Panc1 (cell line): Measurements from ENCODE around the gene PRR35. TPM values are rescaled to one million over a fixed set of nuclear protein-coding genes. Genes with fewer than 3 reads are reported as not detected.
A peak's percentile ranks its signal among the peaks of the same experiment; 100 is the strongest.

ENCODE experiments used
- ATAC-seq: fragments of 200-7000 bp; cut with Tn5 transposase; 2 replicates; pipeline ENCODE4 v1.9.1; 2020; ENCODE audit warnings: mild to moderate bottlenecking, moderate library complexity
- Bru-seq: library from RNA; stranded (reverse); fragments of 400-500 nt; gene quantifications from one replicate; lab custom pipeline; 2021; lab: Mats Ljungman, UMichigan
- BruChase-seq, 2 experiments: library from RNA; stranded (reverse); fragments of 400-500 nt; gene quantifications; one replicate each; lab custom pipeline; 2021; lab: Mats Ljungman, UMichigan
- BruUV-seq: library from RNA; stranded (reverse); fragments of 400-500 nt; replicated peaks from 2 replicates; lab custom pipeline; 2021; lab: Mats Ljungman, UMichigan
- CTCF ChIA-PET: fragments of 300-600 bp; sonication (Branson Sonifier 250); formaldehyde crosslinking; loops from one replicate; lab custom pipeline; 2022; ENCODE audit warnings: antibody characterized with exemption; lab: Charles Lee
- POLR2A ChIA-PET: fragments of 300-600 bp; sonication (Branson Sonifier 250); formaldehyde crosslinking; loops from one replicate; lab custom pipeline; 2022; ENCODE audit warnings: antibody characterized with exemption; lab: Charles Lee
- DNase-seq: peaks from one replicate; pipeline ENCODE4 v3.0.0-alpha.2; 2010; ENCODE audit warnings: low read depth, low spot score
- H3K27ac ChIP-seq: 2 replicates; pipeline ENCODE4 v1.5.1; 2011; ENCODE audit warnings: mild to moderate bottlenecking, low read length, inconsistent platforms
- H3K27me3 ChIP-seq: fragments of 200-500 bp; sonication (Bioruptor generic); 2 replicates; pipeline ENCODE4 v1.6.0; 2014; ENCODE audit warnings: low read length, inconsistent platforms; ENCODE audit not compliant: control insufficient read depth, insufficient read depth
- H3K36me3 ChIP-seq: fragments of 200-500 bp; sonication (Bioruptor generic); 2 replicates; pipeline ENCODE4 v1.5.1; 2014; ENCODE audit warnings: inconsistent platforms, mild to moderate bottlenecking, low read length, moderate library complexity; ENCODE audit not compliant: control insufficient read depth, insufficient read depth
- H3K4me1 ChIP-seq: 2 replicates; pipeline ENCODE4 v1.5.1; 2011; ENCODE audit warnings: inconsistent platforms, mild to moderate bottlenecking, low read length, moderate library complexity; ENCODE audit not compliant: control insufficient read depth, insufficient read depth
- H3K4me3 ChIP-seq, 2 experiments: 2 replicates each; pipeline ENCODE4 v1.5.1; 2011 to 2012; ENCODE audit warnings: low read depth in 2 of 2, low read length in 2 of 2, mild to moderate bottlenecking in 2 of 2, inconsistent platforms in 1 of 2, moderate library complexity in 1 of 2
- H3K9me3 ChIP-seq: fragments of 200-500 bp; sonication (Bioruptor generic); 2 replicates; pipeline ENCODE4 v1.5.1; 2014; ENCODE audit warnings: low read depth, mild to moderate bottlenecking, inconsistent platforms, low read length, moderate library complexity; ENCODE audit not compliant: control insufficient read depth, insufficient read depth
- POLR2AphosphoS5 ChIP-seq: IDR thresholded peaks from 2 replicates; pipeline ENCODE4 v1.6.1; 2012; ENCODE audit warnings: mild to moderate bottlenecking, low read depth, low read length, moderate library complexity
- SIN3A ChIP-seq: IDR thresholded peaks from 2 replicates; pipeline ENCODE4 v1.6.1; 2012; ENCODE audit warnings: low read depth, mild to moderate bottlenecking, low read length, moderate library complexity, borderline replicate concordance; ENCODE audit not compliant: insufficient read depth
- TCF7L2 ChIP-seq: IDR thresholded peaks from 2 replicates; pipeline ENCODE4 v1.6.1; 2011; ENCODE audit warnings: mild to moderate bottlenecking, low read depth, low read length, inconsistent platforms
- in situ Hi-C: cut with HindIII; loops from 2 replicates; pipeline ENCODE4 v1.10.0; 2016; ENCODE audit warnings: low sequenced_read_pairs, low pct_unique_long_range_greater_than_20kb
- intact Hi-C: fragments of 100-400 bp; cut with micrococcal nuclease; formaldehyde crosslinking; loops from one replicate; pipeline ENCODE4 v1.10.0; 2022; ENCODE audit not compliant: unreplicated experiment
- long read RNA-seq: library from polyadenylated mRNA; unstranded; transcript quantifications from one replicate; pipeline ENCODE4 v2.0.0, GENCODE V29; 2021; ENCODE audit not compliant: unreplicated experiment
- polyA plus RNA-seq: library from polyadenylated mRNA; unstranded; fragments of >200 nt; gene quantifications from one replicate; pipeline ENCODE4 v1.2.1, GENCODE V29; 2012; ENCODE audit warnings: missing spikeins; ENCODE audit not compliant: insufficient read length
- total RNA-seq: library from RNA; stranded (reverse); gene quantifications from one replicate; pipeline ENCODE4 v1.2.1, GENCODE V29; 2021; ENCODE audit not compliant: unreplicated experiment
- TF ChIP-seq, protein P1 (sequence below), 2 experiments: IDR thresholded peaks; 2 replicates each; pipeline ENCODE4 v1.6.1; 2011 to 2012; ENCODE audit warnings: low read depth in 2 of 2, control low read depth in 1 of 2, low read length in 1 of 2, mild to moderate bottlenecking in 1 of 2, moderate library complexity in 1 of 2; ENCODE audit not compliant: insufficient read depth in 1 of 2
- TF ChIP-seq, protein P2 (sequence below): fragments of 450-650 bp; IDR thresholded peaks from 2 replicates; pipeline ENCODE4 v1.5.1; 2017; ENCODE audit warnings: mild to moderate bottlenecking

The PRR35 gene
- total RNA-seq (2.2 TPM), Bru-seq, nascent RNA (percentile 23 among the genes with signal in this experiment), BruChase-seq, experiment 1, labeled RNA remaining after a 2-hour chase (percentile 24 among the genes with signal in this experiment), BruChase-seq, experiment 2, labeled RNA remaining after a 6-hour chase (percentile 29 among the genes with signal in this experiment)
- polyA plus RNA-seq = 3.9 TPM
- long read RNA-seq, partial matches to known transcripts = 5 of 6 reads
- long read RNA-seq, other reads (novel, unspliced or antisense) = 0 of 6 reads

- CTCF ChIA-PET = no interaction called here
- ATAC-seq (no peak), DNase-seq (no peak)
- BruUV-seq = no TSS peak
- Histone ChIP-seq H3K4me3 (peak within 1 kb of the TSS; percentile 18 to 25; a peak in 3 of 4 replicates), H3K36me3 (no peaks in the 10 kb centered on the region), H3K9me3 (no peaks in the 10 kb centered on the region), H3K4me1 (peaks cover 36% of the 10 kb centered on the region), H3K27me3 (no peaks in the 10 kb centered on the region), H3K27ac (no peak within 1 kb of the TSS)
- POLR2A ChIA-PET = no interaction called here
- intact Hi-C loops = no loop called here
- TF ChIP-seq SIN3A = no peak
- TF ChIP-seq, protein P1, sequence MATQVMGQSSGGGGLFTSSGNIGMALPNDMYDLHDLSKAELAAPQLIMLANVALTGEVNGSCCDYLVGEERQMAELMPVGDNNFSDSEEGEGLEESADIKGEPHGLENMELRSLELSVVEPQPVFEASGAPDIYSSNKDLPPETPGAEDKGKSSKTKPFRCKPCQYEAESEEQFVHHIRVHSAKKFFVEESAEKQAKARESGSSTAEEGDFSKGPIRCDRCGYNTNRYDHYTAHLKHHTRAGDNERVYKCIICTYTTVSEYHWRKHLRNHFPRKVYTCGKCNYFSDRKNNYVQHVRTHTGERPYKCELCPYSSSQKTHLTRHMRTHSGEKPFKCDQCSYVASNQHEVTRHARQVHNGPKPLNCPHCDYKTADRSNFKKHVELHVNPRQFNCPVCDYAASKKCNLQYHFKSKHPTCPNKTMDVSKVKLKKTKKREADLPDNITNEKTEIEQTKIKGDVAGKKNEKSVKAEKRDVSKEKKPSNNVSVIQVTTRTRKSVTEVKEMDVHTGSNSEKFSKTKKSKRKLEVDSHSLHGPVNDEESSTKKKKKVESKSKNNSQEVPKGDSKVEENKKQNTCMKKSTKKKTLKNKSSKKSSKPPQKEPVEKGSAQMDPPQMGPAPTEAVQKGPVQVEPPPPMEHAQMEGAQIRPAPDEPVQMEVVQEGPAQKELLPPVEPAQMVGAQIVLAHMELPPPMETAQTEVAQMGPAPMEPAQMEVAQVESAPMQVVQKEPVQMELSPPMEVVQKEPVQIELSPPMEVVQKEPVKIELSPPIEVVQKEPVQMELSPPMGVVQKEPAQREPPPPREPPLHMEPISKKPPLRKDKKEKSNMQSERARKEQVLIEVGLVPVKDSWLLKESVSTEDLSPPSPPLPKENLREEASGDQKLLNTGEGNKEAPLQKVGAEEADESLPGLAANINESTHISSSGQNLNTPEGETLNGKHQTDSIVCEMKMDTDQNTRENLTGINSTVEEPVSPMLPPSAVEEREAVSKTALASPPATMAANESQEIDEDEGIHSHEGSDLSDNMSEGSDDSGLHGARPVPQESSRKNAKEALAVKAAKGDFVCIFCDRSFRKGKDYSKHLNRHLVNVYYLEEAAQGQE (IDR thresholded peaks at IDR 0.05; ENCODE audit: insufficient read depth in 1 of 2, low read depth in 2 of 2, low read length in 1 of 2) = no peak
- TF ChIP-seq, protein P2, sequence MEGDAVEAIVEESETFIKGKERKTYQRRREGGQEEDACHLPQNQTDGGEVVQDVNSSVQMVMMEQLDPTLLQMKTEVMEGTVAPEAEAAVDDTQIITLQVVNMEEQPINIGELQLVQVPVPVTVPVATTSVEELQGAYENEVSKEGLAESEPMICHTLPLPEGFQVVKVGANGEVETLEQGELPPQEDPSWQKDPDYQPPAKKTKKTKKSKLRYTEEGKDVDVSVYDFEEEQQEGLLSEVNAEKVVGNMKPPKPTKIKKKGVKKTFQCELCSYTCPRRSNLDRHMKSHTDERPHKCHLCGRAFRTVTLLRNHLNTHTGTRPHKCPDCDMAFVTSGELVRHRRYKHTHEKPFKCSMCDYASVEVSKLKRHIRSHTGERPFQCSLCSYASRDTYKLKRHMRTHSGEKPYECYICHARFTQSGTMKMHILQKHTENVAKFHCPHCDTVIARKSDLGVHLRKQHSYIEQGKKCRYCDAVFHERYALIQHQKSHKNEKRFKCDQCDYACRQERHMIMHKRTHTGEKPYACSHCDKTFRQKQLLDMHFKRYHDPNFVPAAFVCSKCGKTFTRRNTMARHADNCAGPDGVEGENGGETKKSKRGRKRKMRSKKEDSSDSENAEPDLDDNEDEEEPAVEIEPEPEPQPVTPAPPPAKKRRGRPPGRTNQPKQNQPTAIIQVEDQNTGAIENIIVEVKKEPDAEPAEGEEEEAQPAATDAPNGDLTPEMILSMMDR = no peak
- in situ Hi-C loops = no loop called here
Measured at GRCh38 chr16:560204-560700, at the start of gene PRR35. Gene PRR35, plus strand, starts transcription at chr16:560394. Its CDS starts 2,901 bp downstream, at chr16:563295.

DNA sequence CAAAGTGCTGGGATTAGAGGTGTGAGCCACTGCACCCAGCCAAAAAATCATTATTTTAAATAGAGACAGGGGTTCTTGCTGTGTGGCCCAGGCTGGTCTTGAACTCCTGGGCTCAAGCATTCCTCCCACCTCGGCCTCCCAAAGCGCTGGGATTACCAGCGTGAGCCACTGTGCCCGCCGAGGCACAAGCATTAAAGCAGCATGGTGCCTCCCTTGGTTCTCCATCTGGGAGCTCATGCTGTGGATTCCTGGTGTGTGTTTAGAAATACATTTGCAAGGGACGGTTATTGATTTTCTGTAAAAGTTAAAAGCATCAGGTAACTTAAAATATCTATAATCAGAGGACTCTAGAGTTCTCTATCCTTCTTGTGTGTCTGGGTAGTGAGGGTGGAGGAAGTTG lies 47.4 kb upstream of the PRR35 start:
- Histone ChIP-seq H3K9me3 (no peaks in the 10 kb centered on the region), H3K27ac (no peak overlapping the region), H3K4me3 (no peak overlapping the region), H3K36me3 (no peaks in the 10 kb centered on the region; the same call in 1 of the 2 replicates), H3K4me1 (no peaks in the 10 kb centered on the region), H3K27me3 (no peaks in the 10 kb centered on the region)
- DNase-seq (no peak), ATAC-seq (no peak)
- TF ChIP-seq, protein P1 (IDR thresholded peaks at IDR 0.05; ENCODE audit: insufficient read depth in 1 of 2, low read depth in 2 of 2, low read length in 1 of 2) = no peak
- no peak for TF ChIP-seq SIN3A
- TF ChIP-seq TCF7L2 = no peak
- TF ChIP-seq, protein P2 = no peak
- no peak for TF ChIP-seq POLR2AphosphoS5
- in situ Hi-C loops = no loop called here
- POLR2A ChIA-PET = no interaction called here
- intact Hi-C loops = no loop called here
- CTCF ChIA-PET = no interaction called here
- no TSS peak for BruUV-seq
